ENCODE results near the gene NMU.
"Not testable (repeated sequence)": the region's sequence is repeated elsewhere in the genome, so short reads cannot be mapped to it uniquely, and the experiment has no call there.

NMU gene

GRCh38 chr4:55635741-55636655, at the start of gene NMU:
NMU (minus strand) TSS chr4:55636298; CDS start chr4:55636192, 106 bp downstream.
- no peak for DNase-seq (ENCODE audit: low read depth in 1 of 2, low spot score in 1 of 2)

GRCh38 chr4:55684276-55684675, 48.2 kb upstream of the NMU start:
- no peak for DNase-seq (ENCODE audit: low read depth in 1 of 2, low spot score in 1 of 2)

- not testable (repeated sequence) for DNase-seq (ENCODE audit: low read depth in 1 of 2, low spot score in 1 of 2)
Measured at GRCh38 chr4:55682797-55683196, 46.7 kb upstream of the NMU start.

- DNase-seq (ENCODE audit: low read depth in 1 of 2, low spot score in 1 of 2): no peak
Measured at GRCh38 chr4:55682295-55682694, 46.2 kb upstream of the NMU start.

- DNase-seq (ENCODE audit: low read depth in 1 of 2, low spot score in 1 of 2): no peak
Measured at GRCh38 chr4:55681430-55681829, 45.3 kb upstream of the NMU start.

DNA sequence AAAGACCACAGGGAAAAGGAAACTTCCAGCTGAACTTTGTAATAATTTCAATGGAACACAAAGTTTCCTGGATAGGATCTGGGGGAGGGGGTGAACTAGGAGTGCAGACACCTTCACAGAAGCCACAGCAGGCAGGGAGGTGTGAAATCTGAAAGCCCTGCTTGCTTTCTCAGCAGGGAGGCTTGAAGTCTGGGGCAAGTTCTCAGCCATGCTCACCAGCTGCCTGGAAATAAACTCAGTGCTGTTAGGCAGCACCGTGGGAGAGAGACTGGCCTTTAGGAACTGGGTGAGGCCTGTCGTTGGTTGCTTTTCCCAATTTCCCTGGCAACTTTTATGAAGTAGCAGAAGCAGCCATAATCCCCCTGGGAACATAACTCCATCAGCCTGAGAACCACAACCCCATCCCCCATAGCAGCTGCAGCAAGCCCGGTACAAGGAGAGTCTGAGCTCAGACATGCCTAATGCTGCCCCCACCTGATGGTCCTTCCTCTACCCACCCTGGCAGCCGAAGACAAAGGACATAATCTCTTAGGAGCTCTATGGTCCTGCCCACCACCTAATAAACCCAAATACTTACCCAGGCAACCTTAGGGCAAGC, 39.2 kb upstream of the NMU start:
- DNase-seq (ENCODE audit: low read depth in 1 of 2, low spot score in 1 of 2): no peak

DNA sequence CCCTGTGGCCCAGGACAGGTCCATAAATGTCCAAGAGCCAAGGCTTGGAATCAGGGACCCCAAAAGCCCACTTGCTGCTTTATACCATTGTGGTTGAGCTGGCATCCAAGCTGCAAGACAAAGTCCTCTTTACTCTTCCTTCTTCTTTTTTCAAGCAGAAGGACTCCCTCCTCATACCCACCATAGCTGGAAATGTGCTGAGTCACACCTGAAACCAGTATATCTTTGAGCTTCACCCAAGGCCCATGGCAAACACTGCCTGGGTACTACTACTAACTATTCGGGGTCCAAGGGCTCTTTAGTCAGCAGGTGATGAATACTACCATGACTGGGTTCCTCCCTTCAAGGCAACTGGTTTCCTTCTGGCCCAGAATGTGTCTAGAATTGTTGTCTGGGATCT, 37.3 kb upstream of the NMU start:
- no peak for DNase-seq (ENCODE audit: low read depth in 1 of 2, low spot score in 1 of 2)

GRCh38 chr4:55671667-55672066, 35.6 kb upstream of the NMU start:
- DNase-seq (ENCODE audit: low read depth in 1 of 2, low spot score in 1 of 2): no peak

- DNase-seq (ENCODE audit: low read depth in 1 of 2, low spot score in 1 of 2): no peak
Measured at GRCh38 chr4:55670695-55671094, 34.6 kb upstream of the NMU start.

GRCh38 chr4:55668449-55668848, 32.4 kb upstream of the NMU start:
- DNase-seq (ENCODE audit: low read depth in 1 of 2, low spot score in 1 of 2): no peak

DNA sequence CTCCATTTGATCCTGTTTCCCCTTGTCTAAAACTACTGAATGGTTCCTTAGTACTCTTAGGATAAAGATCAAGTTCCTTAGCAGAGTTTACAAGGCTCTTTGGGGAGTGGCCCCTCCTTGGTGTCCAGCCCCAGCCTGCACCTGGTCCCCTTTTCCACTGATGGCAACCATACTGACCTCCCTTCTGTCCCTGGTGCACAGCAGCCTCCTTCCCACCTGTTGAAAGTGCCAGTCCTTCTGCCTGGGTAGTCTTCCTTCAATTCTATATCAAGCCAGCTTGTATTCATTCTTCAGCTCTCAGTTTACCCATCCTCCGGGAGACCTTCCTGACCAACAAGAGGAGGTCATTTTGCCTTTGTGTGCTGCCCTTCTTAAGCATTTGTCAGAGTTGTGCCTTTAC, 30.4 kb upstream of the NMU start:
- DNase-seq (ENCODE audit: low read depth in 1 of 2, low spot score in 1 of 2): no peak

DNA sequence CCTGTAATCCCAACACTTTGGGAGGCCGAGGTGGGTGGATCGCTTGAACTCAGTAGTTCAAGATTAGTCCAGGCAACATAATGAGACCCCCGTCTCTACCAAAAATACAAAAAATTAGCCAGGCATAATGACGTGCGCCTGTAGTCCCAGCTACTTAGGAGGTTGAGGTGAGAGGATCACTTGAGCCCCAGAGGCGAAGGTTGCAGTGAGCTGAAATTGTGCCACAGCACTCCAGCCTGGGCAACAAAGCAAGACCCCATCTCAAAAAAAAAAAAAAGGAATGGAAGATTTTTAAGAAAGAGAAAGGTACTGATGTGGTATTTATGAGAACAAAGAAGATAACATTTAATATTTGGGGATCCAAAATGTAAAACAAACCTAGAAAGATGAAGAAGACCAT, 27.0 kb upstream of the NMU start:
- DNase-seq (ENCODE audit: low read depth in 1 of 2, low spot score in 1 of 2): no peak

- no peak for DNase-seq (ENCODE audit: low read depth in 1 of 2, low spot score in 1 of 2)
Measured at GRCh38 chr4:55661398-55662056, 25.4 kb upstream of the NMU start.

DNA sequence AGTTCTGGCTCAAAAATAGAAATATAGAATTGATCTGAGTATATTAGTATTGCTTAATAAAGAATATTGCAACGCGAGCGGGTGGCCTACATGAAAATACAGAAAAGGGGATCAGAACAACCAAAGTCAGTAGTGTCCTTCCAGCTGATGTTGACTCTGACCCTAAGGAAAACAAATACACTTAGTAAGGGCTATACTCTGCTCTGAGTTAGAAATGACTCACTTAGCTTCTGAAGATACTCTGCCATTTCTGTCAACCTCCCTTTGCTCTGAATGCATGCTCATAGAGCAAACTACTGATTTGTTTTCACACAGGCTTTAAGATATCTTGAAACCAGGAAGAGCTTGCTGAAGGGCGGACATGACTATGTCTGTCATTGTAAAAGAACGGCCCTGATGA, 22.6 kb upstream of the NMU start:
- no peak for DNase-seq (ENCODE audit: low read depth in 1 of 2, low spot score in 1 of 2)

GRCh38 chr4:55654131-55654530, 18.0 kb upstream of the NMU start:
- DNase-seq (ENCODE audit: low read depth in 1 of 2, low spot score in 1 of 2): no peak

DNA sequence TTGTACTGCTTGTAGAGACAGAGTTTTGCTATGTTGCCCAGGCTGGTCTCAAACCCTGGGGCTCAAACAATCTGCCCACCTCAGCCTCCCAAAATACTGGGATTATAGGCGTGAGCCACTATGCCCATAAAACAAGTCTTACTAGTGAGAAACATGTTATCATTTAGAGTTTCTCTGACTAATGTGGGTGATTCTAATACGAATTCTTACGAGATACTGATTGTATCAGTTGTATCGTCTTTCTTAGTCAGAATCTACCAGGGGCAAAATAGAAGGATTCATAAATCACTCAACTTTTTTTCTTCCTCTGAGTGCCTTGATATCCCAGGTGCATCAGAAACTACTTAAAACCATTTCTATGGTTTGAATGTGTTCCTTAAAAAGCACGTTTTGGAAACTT, 14.4 kb upstream of the NMU start:
- no peak for DNase-seq (ENCODE audit: low read depth in 1 of 2, low spot score in 1 of 2)

- no peak for DNase-seq (ENCODE audit: low read depth in 1 of 2, low spot score in 1 of 2)
Measured at GRCh38 chr4:55637272-55637820, 1.2 kb upstream of the NMU start.

- no peak for DNase-seq (ENCODE audit: low read depth in 1 of 2, low spot score in 1 of 2)
Measured at GRCh38 chr4:55636656-55636999, 530 bp upstream of the NMU start.

- DNase-seq (ENCODE audit: low read depth in 1 of 2, low spot score in 1 of 2): no peak
Measured at GRCh38 chr4:55635282-55635681, 816 bp downstream of the NMU start.

DNA sequence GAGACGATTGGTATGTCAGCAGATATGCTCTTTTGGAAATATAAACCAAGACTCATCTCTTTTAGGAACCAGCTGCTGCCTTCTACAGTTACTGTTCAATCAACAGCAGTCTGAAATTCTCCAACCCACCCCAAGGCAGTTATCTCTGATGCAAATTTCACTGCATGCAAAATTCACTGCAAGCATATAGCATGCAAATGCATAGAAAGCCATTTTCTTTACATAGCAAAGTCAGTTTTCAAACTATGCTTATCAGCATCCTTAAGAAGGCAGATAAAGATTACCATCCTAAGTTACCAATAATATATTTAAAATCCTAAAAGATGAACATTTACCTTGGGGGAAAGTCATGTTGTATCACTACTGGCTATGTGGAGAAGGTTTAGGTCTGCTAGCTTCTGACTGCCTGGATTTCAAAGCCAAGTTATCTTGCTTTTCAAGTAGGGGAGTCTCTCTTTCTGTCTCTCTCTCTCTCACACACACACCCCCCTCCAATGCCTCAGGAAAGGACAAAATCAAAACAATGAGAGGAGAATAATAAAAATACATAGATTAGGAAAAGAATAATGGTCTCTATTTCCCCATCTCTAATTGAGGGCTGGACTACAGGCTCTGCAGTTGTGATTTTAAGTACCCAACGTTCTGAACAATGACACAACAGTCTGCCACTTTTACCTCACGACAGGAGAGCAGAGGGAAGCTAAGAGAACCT, 1.5 kb downstream of the NMU start:
- DNase-seq (ENCODE audit: low read depth in 1 of 2, low spot score in 1 of 2): no peak

DNA sequence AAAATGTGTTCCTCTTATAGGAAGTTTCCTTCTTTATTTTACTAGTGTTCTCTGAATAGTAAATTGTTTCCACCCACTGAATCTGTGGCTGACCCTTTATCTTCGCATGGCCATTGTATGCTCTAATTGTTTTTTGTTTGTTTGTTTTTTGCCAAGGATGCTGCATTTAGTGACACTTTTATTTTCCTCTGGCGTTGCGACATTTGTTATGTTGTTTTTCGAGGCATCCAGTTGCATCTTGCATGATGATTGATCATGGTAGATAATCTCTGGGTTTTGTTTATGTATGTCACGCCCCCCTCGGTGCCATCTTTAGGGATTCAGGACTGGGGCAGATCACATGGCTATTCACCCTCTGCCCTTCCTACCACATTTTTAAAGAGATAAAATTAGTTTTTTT, 2.2 kb downstream of the NMU start:
- no peak for DNase-seq (ENCODE audit: low read depth in 1 of 2, low spot score in 1 of 2)

Measured in activated T-helper 1 cell treated with anti-CD3 and anti-CD28 coated beads, Interleukin-2, amount 50 U/mL, for 16 hours (primary cell).